ENCODE measurements around the gene SLC2A4RG. TPM values are rescaled to one million over a fixed set of nuclear protein-coding genes. Genes with fewer than 3 reads are reported as not detected.

The SLC2A4RG gene
- total and polyA plus RNA-seq, 2 of the 4 experiments (the other 2 are of a cell fraction) = 5.0 to 50.3 TPM

DNA sequence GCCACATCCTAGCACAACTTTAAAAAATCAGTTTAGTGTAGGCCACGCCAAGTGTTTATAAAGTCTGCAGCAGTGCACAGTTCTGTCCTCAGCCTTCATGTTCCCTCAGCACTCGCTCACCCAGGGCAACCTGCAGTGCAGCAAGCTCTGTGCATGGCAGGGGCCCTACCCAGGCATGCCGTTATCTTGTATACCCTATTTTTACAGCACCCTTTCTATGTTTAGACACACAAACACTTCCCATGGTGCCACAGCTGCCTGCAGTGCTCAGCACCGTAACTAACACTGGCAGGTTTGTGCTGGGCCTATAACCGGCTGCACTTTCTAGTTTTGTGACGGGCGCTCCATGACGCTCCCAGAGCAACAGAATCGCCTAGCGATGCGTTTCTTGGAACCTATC, 47.7 kb downstream of the SLC2A4RG start:
- H3K4me1 ChIP-seq (ENCODE audit: control insufficient read depth, insufficient read depth, low read length) = no peaks in the 10 kb centered on the region; the same call in 1 of the 2 replicates
- no peaks in the 10 kb centered on the region for H3K9me1 ChIP-seq (ENCODE audit: insufficient read depth, low read length)
- CTCF ChIA-PET = interaction anchor here (1.0 kb wide), 1 partner anchor 71 kb away, joined by 3 read pairs; no protein-coding TSS in a partner anchor
- H3K27ac ChIP-seq (ENCODE audit: insufficient read depth, low read length) = no peak overlapping the region
- H2BK120ac ChIP-seq (ENCODE audit: low read depth, low read length) = no peak overlapping the region
- H4K5ac ChIP-seq (ENCODE audit: low read depth, low read length) = no peak overlapping the region
- peaks cover 6 to 43% of the 10 kb centered on the region in 2 experiments for H3K79me1 ChIP-seq (ENCODE audit: low read depth in 1 of 2, low read length in 2 of 2)
- H4K20me1 ChIP-seq (ENCODE audit: insufficient read depth, low read length) = peaks cover 7% of the 10 kb centered on the region
- H4K8ac ChIP-seq (ENCODE audit: low read depth in 2 of 2, low read length in 2 of 2) = no peak overlapping the region
- POLR2A ChIA-PET (ENCODE audit: unreplicated experiment) = no interaction called here
- H3K36me3 ChIP-seq (ENCODE audit: control insufficient read depth, insufficient read depth, low read length) = peaks cover 18% of the 10 kb centered on the region
- H3K4me3 ChIP-seq (ENCODE audit: insufficient read depth, low read depth, low read length) = no peak overlapping the region
- no peaks in the 10 kb centered on the region for H3K9me3 ChIP-seq (ENCODE audit: control insufficient read depth, insufficient read depth, low read length)
- no peak overlapping the region for H3K23ac ChIP-seq (ENCODE audit: low read depth, low read length)
- TF ChIP-seq RFX5 (IDR thresholded peaks at IDR 0.05; ENCODE audit: low read depth, low read length) = no peak
- no peak for TF ChIP-seq SMC3 (IDR thresholded peaks at IDR 0.05; ENCODE audit: low read depth, low read length)
- TF ChIP-seq CHD1 (IDR thresholded peaks at IDR 0.05; ENCODE audit: low read depth, low read length) = no peak
- TF ChIP-seq POLR2A (IDR thresholded peaks at IDR 0.05; ENCODE audit: low read depth, low read length) = no peak
- TF ChIP-seq FOS (IDR thresholded peaks at IDR 0.05; ENCODE audit: low read depth, low read length) = no peak
- TF ChIP-seq, protein P1, sequence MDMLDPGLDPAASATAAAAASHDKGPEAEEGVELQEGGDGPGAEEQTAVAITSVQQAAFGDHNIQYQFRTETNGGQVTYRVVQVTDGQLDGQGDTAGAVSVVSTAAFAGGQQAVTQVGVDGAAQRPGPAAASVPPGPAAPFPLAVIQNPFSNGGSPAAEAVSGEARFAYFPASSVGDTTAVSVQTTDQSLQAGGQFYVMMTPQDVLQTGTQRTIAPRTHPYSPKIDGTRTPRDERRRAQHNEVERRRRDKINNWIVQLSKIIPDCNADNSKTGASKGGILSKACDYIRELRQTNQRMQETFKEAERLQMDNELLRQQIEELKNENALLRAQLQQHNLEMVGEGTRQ (IDR thresholded peaks at IDR 0.05; ENCODE audit: low read depth, low read length) = no peak
- no peak for TF ChIP-seq NFE2L2 (IDR thresholded peaks at IDR 0.05; ENCODE audit: low read depth, low read length)
- TF ChIP-seq, protein P2, sequence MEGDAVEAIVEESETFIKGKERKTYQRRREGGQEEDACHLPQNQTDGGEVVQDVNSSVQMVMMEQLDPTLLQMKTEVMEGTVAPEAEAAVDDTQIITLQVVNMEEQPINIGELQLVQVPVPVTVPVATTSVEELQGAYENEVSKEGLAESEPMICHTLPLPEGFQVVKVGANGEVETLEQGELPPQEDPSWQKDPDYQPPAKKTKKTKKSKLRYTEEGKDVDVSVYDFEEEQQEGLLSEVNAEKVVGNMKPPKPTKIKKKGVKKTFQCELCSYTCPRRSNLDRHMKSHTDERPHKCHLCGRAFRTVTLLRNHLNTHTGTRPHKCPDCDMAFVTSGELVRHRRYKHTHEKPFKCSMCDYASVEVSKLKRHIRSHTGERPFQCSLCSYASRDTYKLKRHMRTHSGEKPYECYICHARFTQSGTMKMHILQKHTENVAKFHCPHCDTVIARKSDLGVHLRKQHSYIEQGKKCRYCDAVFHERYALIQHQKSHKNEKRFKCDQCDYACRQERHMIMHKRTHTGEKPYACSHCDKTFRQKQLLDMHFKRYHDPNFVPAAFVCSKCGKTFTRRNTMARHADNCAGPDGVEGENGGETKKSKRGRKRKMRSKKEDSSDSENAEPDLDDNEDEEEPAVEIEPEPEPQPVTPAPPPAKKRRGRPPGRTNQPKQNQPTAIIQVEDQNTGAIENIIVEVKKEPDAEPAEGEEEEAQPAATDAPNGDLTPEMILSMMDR (conservative IDR thresholded peaks at IDR 0.05; ENCODE audit: low read depth, low read length) = no peak
- no peak for TF ChIP-seq MAFK (IDR thresholded peaks at IDR 0.05; ENCODE audit: low read depth, low read length)
- TF ChIP-seq RAD21 (IDR thresholded peaks at IDR 0.05; ENCODE audit: low read length) = no peak
- TF ChIP-seq MXI1 (IDR thresholded peaks at IDR 0.05; ENCODE audit: borderline replicate concordance, low read depth, low read length) = no peak
- TF ChIP-seq BHLHE40 (IDR thresholded peaks at IDR 0.05; ENCODE audit: low read depth, low read length) = no peak
- TF ChIP-seq, protein P3, sequence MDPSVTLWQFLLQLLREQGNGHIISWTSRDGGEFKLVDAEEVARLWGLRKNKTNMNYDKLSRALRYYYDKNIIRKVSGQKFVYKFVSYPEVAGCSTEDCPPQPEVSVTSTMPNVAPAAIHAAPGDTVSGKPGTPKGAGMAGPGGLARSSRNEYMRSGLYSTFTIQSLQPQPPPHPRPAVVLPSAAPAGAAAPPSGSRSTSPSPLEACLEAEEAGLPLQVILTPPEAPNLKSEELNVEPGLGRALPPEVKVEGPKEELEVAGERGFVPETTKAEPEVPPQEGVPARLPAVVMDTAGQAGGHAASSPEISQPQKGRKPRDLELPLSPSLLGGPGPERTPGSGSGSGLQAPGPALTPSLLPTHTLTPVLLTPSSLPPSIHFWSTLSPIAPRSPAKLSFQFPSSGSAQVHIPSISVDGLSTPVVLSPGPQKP (IDR thresholded peaks at IDR 0.05; ENCODE audit: borderline replicate concordance, low read depth, low read length) = no peak
- TF ChIP-seq RCOR1 (IDR thresholded peaks at IDR 0.05; ENCODE audit: insufficient replicate concordance, low read length) = no peak
- H3K9ac ChIP-seq (ENCODE audit: low read depth, low read length) = no peak overlapping the region
- no peak overlapping the region for H3K4me2 ChIP-seq (ENCODE audit: low read depth, low read length)
- H2BK5ac ChIP-seq (ENCODE audit: low read depth, low read length, poor library complexity, severe bottlenecking) = no peak overlapping the region
- dilution Hi-C loops (cut with HindIII; ENCODE audit: low sequenced_read_pairs, unreplicated experiment) = no loop called here
- no peak overlapping the region for H3K4ac ChIP-seq (ENCODE audit: low read depth, low read length)
- in situ Hi-C loops (cut with MboI; ENCODE audit: low sequenced_read_pairs) = no loop called here
- BruUV-seq (replicated peaks) = no TSS peak
- H2BK15ac ChIP-seq (ENCODE audit: low read depth, low read length) = no peak overlapping the region
- H4K91ac ChIP-seq (ENCODE audit: insufficient read depth, low read depth, low read length) = no peak overlapping the region
- no peak for ATAC-seq (ENCODE audit: low read depth)
- H2AK9ac ChIP-seq (replicated peaks; ENCODE audit: low read depth, low read length, poor library complexity) = no peak overlapping the region
- no peak for DNase-seq
- H2BK20ac ChIP-seq (ENCODE audit: low read depth, low read length) = no peak overlapping the region
- WGBS, 2 experiments (ENCODE audit: extremely low coverage in 2 of 2, insufficient read length in 1 of 2) = 89% methylated on average over 9 of the region's 11 CpGs; no CpG with 5 or more reads in 1 of the 2 experiments
- no peaks in the 10 kb centered on the region for H3K27me3 ChIP-seq (ENCODE audit: control insufficient read depth, insufficient read depth, low read length)
- H3K56ac ChIP-seq (ENCODE audit: extremely low read depth, insufficient read depth, low read length) = no peak overlapping the region
- no peak overlapping the region for H3K14ac ChIP-seq (replicated peaks; ENCODE audit: low read depth, low read length)
- no peak overlapping the region for H2AFZ ChIP-seq (replicated peaks; ENCODE audit: low read length, poor library complexity)
- H3K18ac ChIP-seq (ENCODE audit: low read depth, low read length) = no peak overlapping the region
- no peak overlapping the region for H2AK5ac ChIP-seq (ENCODE audit: low read depth, low read length)
- intact Hi-C loops (cut with micrococcal nuclease) = no loop called here

Measured in IMR-90 (cell line).